Measurements from ENCODE around the gene INKA2. TPM values are rescaled to one million over a fixed set of nuclear protein-coding genes. Genes with fewer than 3 reads are reported as not detected.
A peak's percentile ranks its signal among the peaks of the same experiment; 100 is the strongest.

The INKA2 gene
- total and polyA plus RNA-seq, 2 of the 4 experiments (the other 2 are of a cell fraction): 2.2 to 2.6 TPM

DNA sequence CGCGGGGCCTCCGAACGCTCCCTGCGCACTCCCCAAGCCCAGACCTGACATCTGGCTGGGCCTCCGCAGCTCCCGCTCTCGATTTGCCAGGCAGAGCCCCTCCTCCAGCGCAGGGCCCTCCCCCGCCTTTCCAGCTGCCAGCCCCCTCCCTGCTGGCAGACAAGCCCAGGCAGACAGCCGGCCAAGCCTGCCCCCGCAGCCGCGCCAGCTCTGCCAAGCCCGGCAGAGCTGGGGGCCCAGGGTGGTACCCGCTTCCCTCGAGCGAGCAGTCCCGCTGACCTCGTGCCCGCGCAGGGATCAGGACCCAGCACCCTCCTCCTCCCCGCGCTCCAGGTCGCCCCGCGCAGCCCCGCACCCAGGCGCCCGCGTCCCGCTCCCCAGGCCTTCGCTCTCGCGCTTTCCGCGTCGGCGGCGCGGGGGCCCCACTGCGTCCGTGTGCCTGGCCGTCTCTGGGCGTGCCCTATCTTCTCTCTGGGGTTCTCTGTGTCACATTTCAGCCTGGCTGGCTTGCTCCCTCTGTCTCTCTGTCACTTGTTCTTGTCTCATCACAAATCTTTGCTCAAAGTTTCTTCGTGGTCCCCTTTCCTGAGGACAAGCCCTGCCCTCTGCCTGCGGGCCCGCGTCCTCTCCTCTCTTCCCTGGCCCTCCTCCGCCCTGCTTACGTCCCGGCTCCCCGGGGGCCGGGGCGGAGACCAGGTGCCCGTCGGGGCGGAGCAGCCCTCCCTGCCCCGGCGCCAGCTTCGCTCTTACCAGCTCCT, 580 bp downstream of the INKA2 start:
- peak; percentile 31 for ATAC-seq (ENCODE audit: low read depth)
- H4K8ac ChIP-seq (ENCODE audit: low read depth in 2 of 2, low read length in 2 of 2): peak overlapping the region; percentile 67 to 68; a peak in 2 of 4 replicates
- DNase-seq: peak; percentile 49
- H2AFZ ChIP-seq (replicated peaks; ENCODE audit: low read length, poor library complexity): peak overlapping the region; percentile 92
- ChIA-PET POLR2A (ENCODE audit: unreplicated experiment) (no interaction called here), CTCF (interaction anchor here (0.9 to 1.3 kb wide), 3 partner anchors 16 to 127 kb away, joined by 3 to 6 read pairs (median 3); no protein-coding TSS in a partner anchor)
- H3K18ac ChIP-seq (ENCODE audit: low read depth, low read length): peak overlapping the region; percentile 59
- intact Hi-C loops (cut with micrococcal nuclease) (no loop called here), in situ Hi-C loops (cut with MboI; ENCODE audit: low sequenced_read_pairs) (no loop called here), dilution Hi-C loops (cut with HindIII; ENCODE audit: low sequenced_read_pairs, unreplicated experiment) (no loop called here)
- peak overlapping the region; percentile 33; the same call in 1 of the 2 replicates for H2BK20ac ChIP-seq (ENCODE audit: low read depth, low read length)
- peak overlapping the region; percentile 72 for H3K27ac ChIP-seq (ENCODE audit: insufficient read depth, low read length)
- H3K36me3 ChIP-seq (ENCODE audit: control insufficient read depth, insufficient read depth, low read length): no peaks in the 10 kb centered on the region
- H2AK9ac ChIP-seq (replicated peaks; ENCODE audit: low read depth, low read length, poor library complexity): peak overlapping the region; percentile 89
- H4K91ac ChIP-seq (ENCODE audit: insufficient read depth, low read depth, low read length): peak overlapping the region; percentile 86
- peak overlapping the region; percentile 65 for H3K4me3 ChIP-seq (ENCODE audit: insufficient read depth, low read depth, low read length)
- H4K20me1 ChIP-seq (ENCODE audit: insufficient read depth, low read length): peaks cover 9% of the 10 kb centered on the region; the same call in 1 of the 2 replicates
- H3K79me1 ChIP-seq (ENCODE audit: low read depth in 1 of 2, low read length in 2 of 2): peaks cover 18 to 54% of the 10 kb centered on the region in 2 experiments; a peak in 2 of 4 replicates
- H3K56ac ChIP-seq (ENCODE audit: extremely low read depth, insufficient read depth, low read length): peak overlapping the region; percentile 81
- peak overlapping the region; percentile 22; the same call in 1 of the 2 replicates for H4K5ac ChIP-seq (ENCODE audit: low read depth, low read length)
- no peak overlapping the region for H2BK15ac ChIP-seq (ENCODE audit: low read depth, low read length)
- H3K27me3 ChIP-seq (ENCODE audit: control insufficient read depth, insufficient read depth, low read length): no peaks in the 10 kb centered on the region
- H2BK5ac ChIP-seq (ENCODE audit: low read depth, low read length, poor library complexity, severe bottlenecking): peak overlapping the region; percentile 85
- H3K9ac ChIP-seq (ENCODE audit: low read depth, low read length): peak overlapping the region; percentile 82
- H3K9me3 ChIP-seq (ENCODE audit: control insufficient read depth, insufficient read depth, low read length): no peaks in the 10 kb centered on the region
- WGBS, 2 experiments (ENCODE audit: extremely low coverage in 2 of 2, insufficient read length in 1 of 2): 4% methylated on average over 38 of the region's 61 CpGs; no CpG with 5 or more reads in 1 of the 2 experiments
- H3K4me2 ChIP-seq (ENCODE audit: low read depth, low read length): peak overlapping the region; percentile 90
- H3K14ac ChIP-seq (replicated peaks; ENCODE audit: low read depth, low read length): peak overlapping the region; percentile 77
- peak overlapping the region; percentile 58 for H3K23ac ChIP-seq (ENCODE audit: low read depth, low read length)
- H2AK5ac ChIP-seq (ENCODE audit: low read depth, low read length): no peak overlapping the region
- H2BK120ac ChIP-seq (ENCODE audit: low read depth, low read length): peak overlapping the region; percentile 47; the same call in 1 of the 2 replicates
- peak overlapping the region; percentile 90 for H3K4ac ChIP-seq (ENCODE audit: low read depth, low read length)
- BruUV-seq (replicated peaks): no TSS peak
- H3K9me1 ChIP-seq (ENCODE audit: insufficient read depth, low read length): peaks cover 47% of the 10 kb centered on the region
- TF ChIP-seq CEBPB (IDR thresholded peaks at IDR 0.05; ENCODE audit: low read depth, low read length) (no peak), MAZ (IDR thresholded peaks at IDR 0.05; ENCODE audit: borderline replicate concordance, low read depth, low read length) (peak; percentile 62; the same call in 1 of the 2 replicates), SMC3 (IDR thresholded peaks at IDR 0.05; ENCODE audit: low read depth, low read length) (no peak), CHD1 (IDR thresholded peaks at IDR 0.05; ENCODE audit: low read depth, low read length) (0 out of 2 replicates have a peak, but pooled peaks have one; percentile 56), RFX5 (IDR thresholded peaks at IDR 0.05; ENCODE audit: low read depth, low read length) (no peak)
- H3K4me1 ChIP-seq (ENCODE audit: control insufficient read depth, insufficient read depth, low read length): peaks cover 38% of the 10 kb centered on the region
